Left ventricle myocardium inferior (tissue), 1 donor: Measurements from ENCODE around the gene HMCN2. TPM values are rescaled to one million over a fixed set of nuclear protein-coding genes. Genes with fewer than 3 reads are reported as not detected.

Source experiments
- DNase-seq: peaks from one replicate; pipeline ENCODE4 v3.0.0-alpha.2; 2020
- H3K27ac ChIP-seq: fragments of 200-600 bp; replicated peaks from 2 replicates; pipeline ENCODE4 v1.8.0; 2021
- H3K27me3 ChIP-seq: fragments of 200-600 bp; 2 replicates; pipeline ENCODE4 v1.8.0; 2021; ENCODE audit warnings: low read depth
- H3K36me3 ChIP-seq: fragments of 200-600 bp; 2 replicates; pipeline ENCODE4 v1.8.0; 2021
- H3K4me1 ChIP-seq: fragments of 200-600 bp; 2 replicates; pipeline ENCODE4 v1.8.0; 2021
- H3K4me3 ChIP-seq: fragments of 200-600 bp; 2 replicates; pipeline ENCODE4 v1.8.0; 2021; ENCODE audit warnings: mild to moderate bottlenecking, moderate library complexity
- H3K9me3 ChIP-seq: fragments of 200-600 bp; replicated peaks from 2 replicates; pipeline ENCODE4 v1.8.0; 2021
- CTCF ChIP-seq: fragments of 200-600 bp; IDR thresholded peaks from 2 replicates; pipeline ENCODE4 v1.8.0; 2021; ENCODE audit warnings: antibody characterized with exemption, mild to moderate bottlenecking, borderline replicate concordance
- intact Hi-C: fragments of 100-400 bp; cut with micrococcal nuclease; formaldehyde crosslinking; loops from one replicate; pipeline ENCODE4 v1.11.0; 2022
- total RNA-seq: library from RNA; stranded (reverse); fragmentation: NEBNext Ultra II Directional; extraction: Animal tissue kit (Norgen Biotek cat#: 25700); gene quantifications from one replicate; pipeline ENCODE4 v1.2.1, GENCODE V29; 2021
- donor health status: DM: no; HTN: yes; CAD: no; lungs with severe emphysema.

The HMCN2 gene
- total RNA-seq, 1 donor from 2014 or later = 5.5 TPM

GRCh38 chr9:130244548-130245165 is 20.9 kb upstream of the HMCN2 start:
- no peak overlapping the region for H3K4me3 ChIP-seq
- H3K27me3 ChIP-seq = no peaks in the 10 kb centered on the region
- no peaks in the 10 kb centered on the region for H3K9me3 ChIP-seq
- no peak overlapping the region for H3K27ac ChIP-seq
- peaks cover 9% of the 10 kb centered on the region for H3K4me1 ChIP-seq
- no peak for DNase-seq
- no peaks in the 10 kb centered on the region for H3K36me3 ChIP-seq
- intact Hi-C loops = no loop called here
- no peak for TF ChIP-seq CTCF

- DNase-seq = no peak
- H3K36me3 ChIP-seq = no peaks in the 10 kb centered on the region
- H3K4me3 ChIP-seq = no peak overlapping the region
- TF ChIP-seq CTCF = no peak
- no peak overlapping the region for H3K27ac ChIP-seq
- intact Hi-C loops = no loop called here
- H3K27me3 ChIP-seq = no peaks in the 10 kb centered on the region
- H3K4me1 ChIP-seq = peaks cover 9% of the 10 kb centered on the region
- H3K9me3 ChIP-seq = no peaks in the 10 kb centered on the region
Measured at GRCh38 chr9:130245474-130245873, 20.1 kb upstream of the HMCN2 start.

- intact Hi-C loops = no loop called here
- peaks cover 9% of the 10 kb centered on the region for H3K4me1 ChIP-seq
- no peaks in the 10 kb centered on the region for H3K36me3 ChIP-seq
- H3K4me3 ChIP-seq = no peak overlapping the region
- peaks cover 6% of the 10 kb centered on the region for H3K9me3 ChIP-seq
- TF ChIP-seq CTCF = no peak
- H3K27me3 ChIP-seq = no peaks in the 10 kb centered on the region
- H3K27ac ChIP-seq = no peak overlapping the region
- no peak for DNase-seq
Measured at GRCh38 chr9:130246126-130246525, 19.4 kb upstream of the HMCN2 start.

- H3K9me3 ChIP-seq = peaks cover 6% of the 10 kb centered on the region
- H3K27me3 ChIP-seq = peaks cover 36% of the 10 kb centered on the region
- no peaks in the 10 kb centered on the region for H3K36me3 ChIP-seq
- intact Hi-C loops = no loop called here
- H3K4me3 ChIP-seq = no peak overlapping the region
- H3K4me1 ChIP-seq = no peaks in the 10 kb centered on the region
- no peak overlapping the region for H3K27ac ChIP-seq
- DNase-seq = no peak
- TF ChIP-seq CTCF = no peak
Measured at GRCh38 chr9:130254747-130255630, 10.6 kb upstream of the HMCN2 start.

GRCh38 chr9:130255631-130256134 is 9.9 kb upstream of the HMCN2 start:
- no peaks in the 10 kb centered on the region for H3K36me3 ChIP-seq
- H3K9me3 ChIP-seq = peaks cover 4% of the 10 kb centered on the region
- DNase-seq = no peak
- peaks cover 43% of the 10 kb centered on the region for H3K27me3 ChIP-seq
- H3K4me3 ChIP-seq = no peak overlapping the region
- intact Hi-C loops = no loop called here
- no peak for TF ChIP-seq CTCF
- no peaks in the 10 kb centered on the region for H3K4me1 ChIP-seq
- no peak overlapping the region for H3K27ac ChIP-seq
